Dendritic cell treated with granulocyte-macrophage colony-stimulating factor and Interleukin-4, amounts not matched to agents 40 ng/mL and 50 ng/mL, for 4 days (primary cell): ENCODE measurements around the gene PERP.
A peak's percentile ranks its signal among the peaks of the same experiment; 100 is the strongest.

Experiments
- H3K27ac Mint-ChIP-seq: one replicate; pipeline ENCODE4 v1.8.0; 2022; ENCODE audit warnings: mild to moderate bottlenecking, mixed read lengths
- H3K27me3 Mint-ChIP-seq: one replicate; pipeline ENCODE4 v1.8.0; 2022; ENCODE audit warnings: mild to moderate bottlenecking, mixed read lengths
- H3K36me3 Mint-ChIP-seq: one replicate; pipeline ENCODE4 v1.8.0; 2022; ENCODE audit warnings: low read depth, mixed read lengths
- H3K4me1 Mint-ChIP-seq: one replicate; pipeline ENCODE4 v1.8.0; 2022; ENCODE audit warnings: low read depth, mixed read lengths
- H3K4me3 Mint-ChIP-seq: one replicate; pipeline ENCODE4 v1.8.0; 2022; ENCODE audit warnings: mild to moderate bottlenecking, moderate library complexity, mixed read lengths
- H3K9me3 Mint-ChIP-seq: one replicate; pipeline ENCODE4 v1.8.0; 2022; ENCODE audit warnings: mixed read lengths
- intact Hi-C: fragments of 100-400 bp; cut with micrococcal nuclease; formaldehyde crosslinking; loops from one replicate; pipeline ENCODE4 v1.15.0; 2022

PERP gene

DNA sequence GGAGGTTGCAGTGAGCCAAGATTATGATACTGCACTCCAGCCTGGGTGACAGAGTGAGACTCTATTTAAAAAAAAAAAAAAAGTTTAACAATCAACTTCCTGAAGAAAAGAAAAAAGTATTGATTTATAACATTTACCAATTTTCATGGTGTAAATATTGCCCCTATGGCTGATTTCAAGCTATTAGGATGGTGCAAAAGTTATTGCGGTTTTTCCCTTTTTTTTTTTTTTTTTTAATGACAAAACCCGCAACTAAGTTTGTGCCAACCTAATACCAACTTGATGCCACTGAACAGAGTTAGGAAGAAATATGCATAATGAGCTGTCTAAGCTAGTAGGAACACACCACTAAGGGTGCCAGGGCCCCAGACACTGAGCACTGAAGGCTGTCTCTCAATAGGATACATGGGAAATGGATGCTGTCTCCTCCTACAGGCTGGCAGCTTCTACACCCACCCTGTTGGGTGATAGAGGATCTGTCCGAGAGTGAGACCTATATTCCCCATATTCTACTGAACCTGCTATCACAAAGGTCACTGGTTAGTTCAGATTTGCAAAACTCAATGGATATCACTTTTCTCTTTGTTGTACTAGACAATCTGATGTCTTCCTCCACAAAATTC is 6.5 kb upstream of the PERP start:
- Mint-ChIP-seq H3K27me3 (peaks cover 31% of the 10 kb centered on the region), H3K9me3 (no peaks in the 10 kb centered on the region), H3K4me3 (no peak overlapping the region), H3K36me3 (no peaks in the 10 kb centered on the region), H3K4me1 (peaks cover 7% of the 10 kb centered on the region), H3K27ac (no peak overlapping the region)
- intact Hi-C loops, result loop anchor here (10.0 kb wide), 2 partner anchors 311 to 581 kb away; no protein-coding TSS in a partner anchor

GRCh38 chr6:138110229-138110628 is 3.0 kb upstream of the PERP start:
- intact Hi-C loops, result loop anchor here (10.0 kb wide), 2 partner anchors 315 to 585 kb away; no protein-coding TSS in a partner anchor

DNA sequence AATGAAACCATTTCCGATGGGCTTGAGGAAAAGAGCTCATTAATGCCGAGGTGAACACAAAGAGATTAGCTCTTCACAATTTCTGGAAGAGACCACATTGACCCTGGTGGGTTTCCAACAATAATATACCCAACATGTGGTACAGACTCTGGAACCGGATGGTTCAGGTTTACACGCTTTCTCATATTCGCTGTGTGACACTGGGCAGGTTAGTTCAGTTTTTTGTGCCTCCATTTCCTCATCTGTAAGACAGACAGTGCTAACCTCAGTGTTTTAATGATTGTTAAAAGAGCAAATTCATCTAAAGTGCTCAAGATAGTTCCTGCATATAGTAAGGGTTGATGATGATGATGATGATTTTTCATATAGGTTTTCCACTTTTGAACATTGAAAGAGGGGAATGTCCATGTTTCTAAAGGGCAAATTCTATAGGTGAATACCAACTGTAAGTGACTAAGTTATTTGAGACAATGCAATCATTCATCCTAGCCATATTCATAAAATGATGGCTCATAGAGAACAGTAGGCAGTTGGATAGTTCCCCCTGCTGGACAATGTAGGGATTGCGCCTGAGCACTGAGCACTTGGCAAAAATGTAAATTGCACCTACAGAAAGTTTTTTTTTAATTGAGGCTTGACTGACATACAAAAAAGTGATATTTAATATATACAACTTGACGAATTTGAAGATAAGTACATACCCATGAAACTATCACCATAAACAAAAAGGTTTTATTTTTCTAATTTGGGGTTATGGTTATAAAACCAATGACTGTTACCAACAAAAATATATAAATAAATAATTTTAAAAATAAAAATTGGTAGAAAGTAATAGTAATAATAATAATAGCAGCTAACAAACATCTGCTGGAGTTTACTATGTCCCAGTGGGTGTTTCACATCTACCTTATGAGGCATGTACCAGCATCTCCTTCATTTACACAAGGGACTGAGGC is 2.1 kb upstream of the PERP start:
- H3K27me3 Mint-ChIP-seq, result peaks cover 53% of the 10 kb centered on the region
- H3K9me3 Mint-ChIP-seq, result no peaks in the 10 kb centered on the region
- H3K4me1 Mint-ChIP-seq, result peaks cover 16% of the 10 kb centered on the region
- no peak overlapping the region for H3K4me3 Mint-ChIP-seq
- intact Hi-C loops, result loop anchor here (1.0 to 5.0 kb wide), 3 partner anchors 108 to 447 kb away; no protein-coding TSS in a partner anchor
- no peak overlapping the region for H3K27ac Mint-ChIP-seq
- no peaks in the 10 kb centered on the region for H3K36me3 Mint-ChIP-seq

More at GRCh38 chr6:138110229-138110628, 3.0 kb upstream of the PERP start:
- Mint-ChIP-seq H3K4me3 (no peak overlapping the region), H3K27me3 (peaks cover 55% of the 10 kb centered on the region), H3K9me3 (no peaks in the 10 kb centered on the region), H3K36me3 (no peaks in the 10 kb centered on the region), H3K27ac (no peak overlapping the region), H3K4me1 (peaks cover 17% of the 10 kb centered on the region)

- H3K4me1 Mint-ChIP-seq, result peaks cover 16% of the 10 kb centered on the region
- peaks cover 55% of the 10 kb centered on the region for H3K27me3 Mint-ChIP-seq
- H3K27ac Mint-ChIP-seq, result no peak overlapping the region
- peak overlapping the region; percentile 58 for H3K4me3 Mint-ChIP-seq
- intact Hi-C loops, result loop anchor here (5.0 kb wide), 2 partner anchors 401 to 446 kb away; no protein-coding TSS in a partner anchor
- no peaks in the 10 kb centered on the region for H3K9me3 Mint-ChIP-seq
- H3K36me3 Mint-ChIP-seq, result no peaks in the 10 kb centered on the region
Observed at GRCh38 chr6:138107752-138108592, 753 bp upstream of the PERP start.

DNA sequence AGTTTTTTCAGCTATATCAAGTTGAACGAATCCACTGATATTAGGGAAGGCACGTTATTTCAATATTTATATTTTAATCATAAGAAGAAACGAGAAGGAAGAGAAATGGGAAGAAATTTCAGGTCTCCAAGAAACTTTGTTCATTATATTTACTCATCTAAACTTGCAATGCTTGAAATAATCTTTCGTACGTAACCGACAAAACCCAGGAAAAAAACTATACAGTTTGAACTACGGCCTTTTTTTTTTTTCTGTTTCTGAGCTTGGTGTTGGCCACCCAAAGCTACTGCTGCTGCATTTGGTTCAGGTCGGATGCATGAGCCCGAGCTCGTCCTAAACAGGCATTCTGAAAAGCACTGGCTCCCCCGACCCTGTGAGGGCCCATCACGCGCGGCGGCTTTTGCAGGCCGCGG is 548 bp downstream of the PERP start:
- peaks cover 16% of the 10 kb centered on the region for H3K4me1 Mint-ChIP-seq
- H3K9me3 Mint-ChIP-seq, result no peaks in the 10 kb centered on the region
- peak overlapping the region; percentile 88 for H3K4me3 Mint-ChIP-seq
- intact Hi-C loops, result loop anchor here (5.0 kb wide), 2 partner anchors 399 to 444 kb away; no protein-coding TSS in a partner anchor
- no peaks in the 10 kb centered on the region for H3K36me3 Mint-ChIP-seq
- H3K27ac Mint-ChIP-seq, result peak overlapping the region; percentile 57
- H3K27me3 Mint-ChIP-seq, result peaks cover 60% of the 10 kb centered on the region

GRCh38 chr6:138105880-138106664 is 1.1 kb downstream of the PERP start:
- no peaks in the 10 kb centered on the region for H3K9me3 Mint-ChIP-seq
- H3K4me1 Mint-ChIP-seq, result peaks cover 16% of the 10 kb centered on the region
- H3K27me3 Mint-ChIP-seq, result peaks cover 56% of the 10 kb centered on the region
- H3K27ac Mint-ChIP-seq, result no peak overlapping the region
- no peaks in the 10 kb centered on the region for H3K36me3 Mint-ChIP-seq
- intact Hi-C loops, result loop anchor here (5.0 kb wide), 2 partner anchors 399 to 444 kb away; no protein-coding TSS in a partner anchor
- H3K4me3 Mint-ChIP-seq, result no peak overlapping the region

DNA sequence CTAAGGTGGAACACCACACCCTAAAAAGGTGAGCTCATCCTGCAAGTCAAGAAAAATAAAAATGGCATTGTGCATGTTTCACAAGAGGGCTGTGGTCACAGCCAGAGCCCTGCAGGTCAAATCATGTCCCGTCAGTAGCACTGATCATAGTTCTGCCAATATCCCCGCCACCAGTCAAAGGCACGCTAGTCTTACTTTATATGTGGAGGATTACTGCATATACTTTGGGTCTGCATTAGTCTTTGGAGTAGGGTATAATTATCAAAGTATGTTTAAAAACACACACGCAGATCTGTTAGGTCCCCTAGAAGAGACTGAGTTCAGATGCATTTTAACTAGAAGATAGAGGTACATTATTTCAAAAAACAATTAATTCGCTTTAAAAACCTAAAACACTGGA is 1.8 kb downstream of the PERP start:
- Mint-ChIP-seq H3K27ac (no peak overlapping the region), H3K27me3 (peaks cover 53% of the 10 kb centered on the region), H3K4me1 (peaks cover 16% of the 10 kb centered on the region), H3K36me3 (no peaks in the 10 kb centered on the region), H3K4me3 (no peak overlapping the region), H3K9me3 (no peaks in the 10 kb centered on the region)
- intact Hi-C loops, result loop anchor here (5.0 kb wide), 2 partner anchors 398 to 443 kb away; no protein-coding TSS in a partner anchor

- no peaks in the 10 kb centered on the region for H3K36me3 Mint-ChIP-seq
- intact Hi-C loops, result loop anchor here (5.0 kb wide), 2 partner anchors 397 to 442 kb away; no protein-coding TSS in a partner anchor
- H3K27me3 Mint-ChIP-seq, result peaks cover 54% of the 10 kb centered on the region
- H3K27ac Mint-ChIP-seq, result no peak overlapping the region
- no peaks in the 10 kb centered on the region for H3K9me3 Mint-ChIP-seq
- no peak overlapping the region for H3K4me3 Mint-ChIP-seq
- H3K4me1 Mint-ChIP-seq, result peaks cover 16% of the 10 kb centered on the region
Observed at GRCh38 chr6:138104618-138105213, 2.5 kb downstream of the PERP start.

DNA sequence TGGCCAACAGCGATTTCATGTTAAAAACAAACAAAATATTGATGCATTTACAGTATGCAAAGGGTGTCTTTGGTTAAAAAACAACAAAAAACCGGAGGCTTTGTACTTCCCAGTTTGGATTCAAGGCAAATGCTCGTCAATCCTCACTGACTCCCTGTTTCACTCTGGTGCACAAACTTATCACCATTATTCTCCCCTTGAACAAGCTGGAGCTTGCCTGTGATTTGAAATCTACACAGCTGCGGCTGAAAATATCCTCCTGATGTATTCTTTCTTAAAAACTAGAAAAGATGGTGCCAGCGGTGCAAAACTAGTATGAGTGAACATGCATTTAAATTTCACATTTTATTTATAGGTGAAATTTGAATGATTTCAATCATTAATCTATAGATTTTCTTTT is 3.3 kb downstream of the PERP start:
- Mint-ChIP-seq H3K27ac (no peak overlapping the region), H3K9me3 (no peaks in the 10 kb centered on the region), H3K4me1 (peaks cover 16% of the 10 kb centered on the region), H3K27me3 (peaks cover 51% of the 10 kb centered on the region), H3K4me3 (no peak overlapping the region), H3K36me3 (no peaks in the 10 kb centered on the region)
- intact Hi-C loops, result no loop called here

DNA sequence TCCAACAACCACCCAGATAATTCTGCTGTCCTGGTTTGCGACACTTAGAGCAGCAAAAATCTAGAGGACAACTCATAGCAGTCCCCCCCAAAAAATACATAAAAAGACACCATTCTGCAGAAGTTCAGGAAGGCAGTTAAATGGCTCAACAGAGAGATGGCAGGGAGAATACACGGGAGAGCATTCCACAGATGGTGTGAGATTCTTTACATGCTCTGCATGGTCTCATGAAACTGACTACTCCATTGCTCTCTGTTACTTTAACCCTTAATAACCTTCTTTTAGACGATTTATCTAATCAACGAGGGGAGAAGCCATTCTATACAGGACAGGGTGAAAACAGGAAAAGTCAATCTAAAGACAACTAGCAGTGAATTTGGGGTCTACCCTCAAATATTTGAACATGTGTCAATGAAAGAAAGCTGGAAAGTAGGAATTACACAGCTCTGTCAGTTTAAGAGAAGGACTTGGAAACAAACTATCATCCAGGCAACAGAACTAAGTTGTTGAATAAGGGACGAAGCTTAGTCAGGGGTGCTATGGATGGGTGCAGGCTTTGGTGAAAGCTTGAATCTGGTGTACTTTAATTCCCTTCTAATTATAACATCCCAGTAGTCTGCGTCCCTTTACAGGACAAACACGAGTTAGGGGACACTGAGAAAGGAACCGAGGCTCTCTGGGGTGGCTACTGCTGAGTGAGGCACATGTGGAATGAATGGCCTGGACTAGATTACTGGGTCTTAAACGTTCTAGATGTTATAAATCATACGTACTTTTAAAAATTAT is 5.1 kb downstream of the PERP start:
- Mint-ChIP-seq H3K36me3 (no peaks in the 10 kb centered on the region), H3K9me3 (peaks cover 8% of the 10 kb centered on the region), H3K27me3 (peaks cover 48% of the 10 kb centered on the region), H3K27ac (no peak overlapping the region), H3K4me1 (peaks cover 4% of the 10 kb centered on the region), H3K4me3 (no peak overlapping the region)
- intact Hi-C loops, result no loop called here

GRCh38 chr6:138099832-138100231 is 7.4 kb downstream of the PERP start:
- intact Hi-C loops, result no loop called here
- no peak overlapping the region for H3K27ac Mint-ChIP-seq

DNA sequence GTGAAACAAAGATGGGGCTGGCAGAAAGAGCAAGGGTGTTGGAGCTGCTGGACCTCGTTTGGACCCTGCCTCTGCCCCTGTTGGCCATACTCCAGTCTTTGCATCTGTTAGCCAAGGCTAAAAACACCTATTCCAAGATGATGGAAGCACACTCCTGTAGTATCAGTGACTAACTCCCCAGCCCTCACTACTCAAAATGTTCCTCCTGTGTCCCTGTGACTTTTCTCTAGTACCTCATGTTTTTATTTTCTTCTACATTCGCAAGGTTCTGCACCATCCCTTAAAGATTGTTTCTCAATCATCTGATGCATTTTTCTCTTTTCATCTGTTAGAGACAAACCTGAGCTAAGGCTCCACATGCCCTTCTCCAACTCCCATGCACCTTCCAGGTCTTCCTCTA is 8.9 kb downstream of the PERP start:
- peaks cover 8% of the 10 kb centered on the region for H3K9me3 Mint-ChIP-seq

More at GRCh38 chr6:138099832-138100231, 7.4 kb downstream of the PERP start:
- no peaks in the 10 kb centered on the region for H3K4me1 Mint-ChIP-seq
- H3K36me3 Mint-ChIP-seq, result no peaks in the 10 kb centered on the region
- H3K9me3 Mint-ChIP-seq, result peaks cover 8% of the 10 kb centered on the region
- peaks cover 28% of the 10 kb centered on the region for H3K27me3 Mint-ChIP-seq
- H3K4me3 Mint-ChIP-seq, result no peak overlapping the region

More for the DNA sequence above, 8.9 kb downstream of the PERP start:
- intact Hi-C loops, result no loop called here
- Mint-ChIP-seq H3K4me3 (no peak overlapping the region), H3K27me3 (peaks cover 21% of the 10 kb centered on the region), H3K36me3 (no peaks in the 10 kb centered on the region), H3K27ac (no peak overlapping the region), H3K4me1 (no peaks in the 10 kb centered on the region)
